GM23338 (cell line): ENCODE data around the gene SSTR4.

ENCODE experiments used
- CTCF ChIP-seq, 2 experiments: fragments of 200-600 bp in 1 of 2; sonication (generic) in 1 of 2; conservative IDR thresholded peaks; 2 replicates each; pipeline versions ENCODE4 v1.5.1 to v1.6.1; 2016 to 2017; ENCODE audit warnings: antibody characterized with exemption in 2 of 2, low read depth in 2 of 2, mild to moderate bottlenecking in 2 of 2, moderate library complexity in 1 of 2
- EZH2phosphoT487 ChIP-seq: fragments of 200-600 bp; sonication (generic); IDR thresholded peaks from one replicate; pipeline ENCODE4 v1.8.1; 2018; ENCODE audit warnings: antibody characterized with exemption; ENCODE audit not compliant: unreplicated experiment

- TF ChIP-seq CTCF (conservative IDR thresholded peaks at IDR 0.05; ENCODE audit: low read depth in 2 of 2) (no peak), EZH2phosphoT487 (no peak)
Observed at GRCh38 chr20:23039885-23040508, 4.9 kb downstream of the SSTR4 start.
